Tibial artery (tissue), 4 donors: ENCODE data around the gene SFT2D1.
A peak's percentile ranks its signal among the peaks of the same experiment; 100 is the strongest.
"Not testable (repeated sequence)": the region's sequence is repeated elsewhere in the genome, so short reads cannot be mapped to it uniquely, and the experiment has no call there.

Source experiments
- DNase-seq, 2 donors: peaks; one replicate each; pipeline ENCODE4 v3.0.0-alpha.2; 2019
- H3K27ac ChIP-seq, 2 donors: fragments of 200-600 bp; sonication (generic) in 1 of 2; 1 replicate in 1 of 2; 2 replicates in 1 of 2; pipeline ENCODE4 v1.5.1; 2018 to 2019; ENCODE audit warnings: mild to moderate bottlenecking in 1 of 2
- H3K27me3 ChIP-seq, 2 donors: fragments of 200-600 bp; sonication (generic) in 1 of 2; one replicate each; pipeline versions ENCODE4 v1.5.1 to v1.6.0; 2016 to 2019
- H3K36me3 ChIP-seq, 3 donors: fragments of 200-600 bp; sonication (generic) in 2 of 3; one replicate each; pipeline ENCODE4 v1.5.1; 2016 to 2019; ENCODE audit warnings: mild to moderate bottlenecking in 2 of 3
- H3K4me1 ChIP-seq, 4 donors: fragments of 200-600 bp; sonication (generic) in 2 of 4; 1 replicate in 3 of 4; 2 replicates in 1 of 4; pipeline ENCODE4 v1.5.1; 2016 to 2019
- H3K4me3 ChIP-seq, 2 donors: fragments of 200-600 bp; sonication (generic) in 1 of 2; 1 replicate in 1 of 2; 2 replicates in 1 of 2; pipeline ENCODE4 v1.5.1; 2018 to 2019; ENCODE audit warnings: mild to moderate bottlenecking in 2 of 2
- H3K9me3 ChIP-seq, 3 donors: fragments of 200-600 bp; sonication (generic) in 1 of 3; one replicate each; pipeline ENCODE4 v1.5.1; 2016 to 2019
- intact Hi-C: fragments of 100-400 bp; cut with DNase I; formaldehyde crosslinking; loops from one replicate; pipeline ENCODE4 v1.15.0; 2023; ENCODE audit warnings: low total_unique reads
- TF ChIP-seq, protein P1 (sequence below), 2 experiments: fragments of 200-600 bp in 1 of 2; fragments of 450-650 bp in 1 of 2; IDR thresholded peaks; one replicate each; pipeline ENCODE4 v1.5.1; 2017 to 2019; ENCODE audit warnings: antibody characterized with exemption in 2 of 2, mild to moderate bottlenecking in 1 of 2, moderate library complexity in 1 of 2

Gene SFT2D1

DNA sequence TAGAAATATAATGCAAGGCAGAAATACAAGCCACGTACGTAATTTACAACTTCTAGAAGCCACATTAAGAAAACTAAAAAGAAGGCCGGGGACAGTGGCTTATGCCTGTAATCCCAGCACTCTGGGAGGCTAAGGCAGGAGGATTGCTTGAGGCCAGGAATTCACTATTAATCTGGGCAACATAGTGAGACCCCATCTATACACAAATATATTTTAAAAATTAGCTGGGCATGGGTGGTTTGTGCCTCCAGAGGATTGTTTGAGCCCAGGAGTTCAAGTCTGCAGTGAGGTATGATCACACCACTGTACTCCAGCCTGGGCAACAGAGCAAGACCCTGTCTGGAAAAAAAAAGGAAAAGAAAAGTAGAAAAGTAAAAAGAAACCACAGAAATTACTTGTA lies 28.1 kb upstream of the SFT2D1 start:
- H3K27me3 ChIP-seq, result no peaks in the 10 kb centered on the region
- intact Hi-C loops, result no loop called here
- DNase-seq, result no peak
- no peaks in the 10 kb centered on the region for H3K9me3 ChIP-seq
- TF ChIP-seq, protein P1, sequence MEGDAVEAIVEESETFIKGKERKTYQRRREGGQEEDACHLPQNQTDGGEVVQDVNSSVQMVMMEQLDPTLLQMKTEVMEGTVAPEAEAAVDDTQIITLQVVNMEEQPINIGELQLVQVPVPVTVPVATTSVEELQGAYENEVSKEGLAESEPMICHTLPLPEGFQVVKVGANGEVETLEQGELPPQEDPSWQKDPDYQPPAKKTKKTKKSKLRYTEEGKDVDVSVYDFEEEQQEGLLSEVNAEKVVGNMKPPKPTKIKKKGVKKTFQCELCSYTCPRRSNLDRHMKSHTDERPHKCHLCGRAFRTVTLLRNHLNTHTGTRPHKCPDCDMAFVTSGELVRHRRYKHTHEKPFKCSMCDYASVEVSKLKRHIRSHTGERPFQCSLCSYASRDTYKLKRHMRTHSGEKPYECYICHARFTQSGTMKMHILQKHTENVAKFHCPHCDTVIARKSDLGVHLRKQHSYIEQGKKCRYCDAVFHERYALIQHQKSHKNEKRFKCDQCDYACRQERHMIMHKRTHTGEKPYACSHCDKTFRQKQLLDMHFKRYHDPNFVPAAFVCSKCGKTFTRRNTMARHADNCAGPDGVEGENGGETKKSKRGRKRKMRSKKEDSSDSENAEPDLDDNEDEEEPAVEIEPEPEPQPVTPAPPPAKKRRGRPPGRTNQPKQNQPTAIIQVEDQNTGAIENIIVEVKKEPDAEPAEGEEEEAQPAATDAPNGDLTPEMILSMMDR (IDR thresholded peaks at IDR 0.05), result no peak
- H3K36me3 ChIP-seq, result peaks cover 0 to 12% (median 4%) of the 10 kb centered on the region in 3 donors
- H3K27ac ChIP-seq, result no peak overlapping the region
- H3K4me1 ChIP-seq, result peaks cover 0 to 6% (median 2%) of the 10 kb centered on the region in 4 donors
- no peak overlapping the region for H3K4me3 ChIP-seq

DNA sequence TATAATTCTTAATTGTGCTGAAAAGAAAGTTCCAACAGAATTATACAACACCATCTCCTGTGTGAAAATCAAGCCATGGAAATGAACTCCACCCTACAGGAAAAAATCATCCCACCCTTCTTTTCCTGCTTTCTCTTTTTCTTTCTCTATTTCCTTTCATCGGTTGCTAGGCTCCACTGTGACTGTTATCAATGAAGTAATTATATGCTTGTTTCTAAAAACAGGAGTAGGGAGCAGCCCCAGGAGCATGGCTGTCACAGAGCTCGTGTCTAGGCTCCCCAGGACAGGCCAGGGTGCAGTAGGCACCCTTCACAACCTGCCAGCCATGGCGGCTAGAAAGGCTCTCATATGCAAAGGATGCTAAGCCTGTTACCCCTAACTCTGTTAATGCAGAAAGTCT lies 27.4 kb upstream of the SFT2D1 start:
- intact Hi-C loops, result no loop called here
- peaks cover 0 to 15% (median 4%) of the 10 kb centered on the region in 3 donors for H3K36me3 ChIP-seq
- H3K4me1 ChIP-seq, result peaks cover 0 to 11% (median 4%) of the 10 kb centered on the region in 4 donors
- TF ChIP-seq, protein P1 (IDR thresholded peaks at IDR 0.05), result no peak
- no peaks in the 10 kb centered on the region for H3K27me3 ChIP-seq
- H3K4me3 ChIP-seq, result no peak overlapping the region
- H3K9me3 ChIP-seq, result no peaks in the 10 kb centered on the region
- H3K27ac ChIP-seq, result no peak overlapping the region
- no peak for DNase-seq

DNA sequence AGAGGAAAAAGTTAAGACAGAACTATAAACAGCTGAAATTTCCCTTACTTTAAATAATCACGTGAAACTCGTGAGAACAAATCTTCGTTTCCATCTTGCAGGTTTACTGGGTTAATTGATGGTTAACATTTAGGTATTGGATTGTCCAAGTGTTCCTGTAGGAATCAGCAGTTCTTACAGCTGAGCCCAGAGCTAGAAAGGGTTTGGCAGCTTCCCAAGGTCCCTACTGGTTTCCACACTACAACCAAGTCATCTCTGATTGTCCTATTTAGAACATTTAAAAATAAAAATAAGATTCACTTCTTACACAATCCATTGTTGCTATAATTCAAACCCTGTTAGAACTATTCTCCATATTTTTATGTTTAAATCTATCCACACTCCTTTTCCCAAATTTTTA lies 24.6 kb upstream of the SFT2D1 start:
- Histone ChIP-seq H3K36me3 (peaks cover 0 to 24% (median 4%) of the 10 kb centered on the region in 3 donors), H3K4me1 (peaks cover 0 to 26% (median 10%) of the 10 kb centered on the region in 4 donors), H3K27ac (no peak overlapping the region), H3K27me3 (no peaks in the 10 kb centered on the region), H3K4me3 (no peak overlapping the region), H3K9me3 (no peaks in the 10 kb centered on the region)
- TF ChIP-seq, protein P1 (IDR thresholded peaks at IDR 0.05), result no peak
- intact Hi-C loops, result no loop called here
- DNase-seq, result no peak

DNA sequence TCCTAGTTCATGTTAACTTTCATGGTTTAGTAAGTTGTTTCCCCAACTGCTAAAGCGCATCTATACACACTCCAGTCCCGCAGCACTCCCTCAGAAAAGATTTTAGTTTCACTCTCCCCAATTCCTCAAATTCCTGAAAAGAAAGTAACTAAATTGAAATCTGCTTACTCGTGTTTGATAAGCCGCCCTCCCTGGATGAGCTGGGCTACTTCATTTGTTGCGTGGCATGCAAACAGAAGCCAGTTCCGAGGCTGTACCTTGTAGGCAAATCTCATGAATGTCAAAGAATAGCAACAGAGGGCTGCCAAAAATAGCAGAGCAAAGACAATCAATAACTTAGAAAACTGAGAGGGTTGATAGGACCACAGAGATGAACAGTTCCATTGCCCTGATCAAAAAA lies 23.5 kb upstream of the SFT2D1 start:
- DNase-seq, result no peak
- H3K4me1 ChIP-seq, result peaks cover 0 to 29% (median 10%) of the 10 kb centered on the region in 4 donors
- TF ChIP-seq, protein P1 (IDR thresholded peaks at IDR 0.05), result no peak
- no peaks in the 10 kb centered on the region for H3K27me3 ChIP-seq
- intact Hi-C loops, result no loop called here
- H3K27ac ChIP-seq, result peak overlapping the region; percentile 9 to 36
- H3K36me3 ChIP-seq, result peaks cover 0 to 24% (median 4%) of the 10 kb centered on the region in 3 donors
- no peak overlapping the region for H3K4me3 ChIP-seq
- H3K9me3 ChIP-seq, result no peaks in the 10 kb centered on the region

DNA sequence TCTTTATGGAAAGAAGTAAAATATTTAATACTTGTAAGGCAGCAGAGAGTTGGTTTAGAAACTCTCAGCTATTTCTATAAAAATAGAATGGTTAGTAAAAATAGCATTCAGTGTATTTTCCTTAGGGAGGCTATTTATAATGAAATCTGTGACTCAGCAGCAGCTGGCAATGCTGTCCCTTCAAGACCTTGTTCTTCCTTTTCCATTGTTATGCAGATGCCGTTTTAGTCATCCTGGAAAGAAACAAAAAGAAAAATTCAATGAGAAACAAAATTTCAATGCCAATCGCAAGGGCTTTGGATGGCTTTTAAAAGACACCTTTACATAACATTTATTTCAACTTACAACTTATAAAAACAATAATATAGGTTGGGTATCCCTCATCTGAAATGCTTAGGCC lies 22.9 kb upstream of the SFT2D1 start:
- Histone ChIP-seq H3K36me3 (peaks cover 0 to 24% (median 4%) of the 10 kb centered on the region in 3 donors), H3K4me3 (peak overlapping the region in 1 of 2 donors; percentile 7), H3K27me3 (no peaks in the 10 kb centered on the region), H3K4me1 (peaks cover 0 to 33% (median 12%) of the 10 kb centered on the region in 4 donors), H3K9me3 (no peaks in the 10 kb centered on the region), H3K27ac (peak overlapping the region; percentile 65 to 68)
- DNase-seq, result no peak
- TF ChIP-seq, protein P1 (IDR thresholded peaks at IDR 0.05), result no peak
- intact Hi-C loops, result no loop called here

DNA sequence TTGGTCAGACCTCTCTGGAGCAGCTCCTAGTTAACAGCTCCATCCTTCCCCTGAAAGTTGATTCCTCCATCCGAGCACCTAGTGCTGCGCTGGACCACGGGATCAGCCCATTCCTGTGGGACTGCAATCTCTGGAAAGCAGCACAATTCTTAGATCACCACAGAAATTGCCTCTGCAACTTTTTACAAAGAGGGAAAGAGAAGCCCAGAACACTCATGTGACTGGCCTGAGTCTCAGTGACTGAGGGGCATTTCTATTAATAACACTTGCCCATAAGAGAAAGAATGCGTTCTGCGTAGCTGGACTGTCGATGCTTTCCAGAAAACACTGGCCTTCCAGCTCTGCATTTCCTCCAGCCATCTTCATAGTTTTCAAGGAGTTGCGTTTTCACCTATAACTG lies 22.1 kb upstream of the SFT2D1 start:
- Histone ChIP-seq H3K9me3 (no peaks in the 10 kb centered on the region), H3K36me3 (peaks cover 0 to 24% (median 0%) of the 10 kb centered on the region in 3 donors), H3K27me3 (no peaks in the 10 kb centered on the region), H3K27ac (peak overlapping the region; percentile 65 to 68), H3K4me3 (peak overlapping the region in 1 of 2 donors; percentile 7), H3K4me1 (peaks cover 0 to 33% (median 12%) of the 10 kb centered on the region in 4 donors)
- DNase-seq, result peak in 1 of 2 donors; percentile 71
- TF ChIP-seq, protein P1 (IDR thresholded peaks at IDR 0.05), result no peak
- intact Hi-C loops, result no loop called here

DNA sequence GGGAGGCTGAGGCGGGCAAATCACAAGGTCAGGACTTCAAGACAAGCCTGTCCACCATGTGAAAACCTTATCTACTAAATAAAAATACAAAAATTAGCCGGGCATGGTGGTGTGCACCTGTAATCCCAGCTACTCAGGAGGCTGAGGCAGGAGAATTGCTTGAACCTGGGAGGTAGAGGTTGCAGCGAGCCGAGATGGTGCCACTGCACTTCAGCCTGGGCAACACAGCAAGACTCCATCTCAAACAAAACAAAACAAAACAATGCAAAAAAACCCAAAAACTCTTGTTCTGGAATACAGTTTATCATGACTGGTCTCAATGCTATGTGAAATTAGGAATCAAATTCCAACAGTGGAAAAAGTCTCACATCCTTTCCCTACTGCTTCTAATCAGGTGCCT lies 20.1 kb upstream of the SFT2D1 start:
- H3K4me3 ChIP-seq, H3K9me3 ChIP-seq, DNase-seq, H3K27ac ChIP-seq, H3K27me3 ChIP-seq, intact Hi-C loops: not testable (repeated sequence)
- Histone ChIP-seq H3K36me3 (peaks cover 0 to 12% (median 0%) of the 10 kb centered on the region in 3 donors), H3K4me1 (peaks cover 0 to 33% (median 12%) of the 10 kb centered on the region in 4 donors)
